IMR-90 (cell line): ENCODE measurements around the gene SPSB4. TPM values are rescaled to one million over a fixed set of nuclear protein-coding genes. Genes with fewer than 3 reads are reported as not detected.
"Not testable (repeated sequence)": the region's sequence is repeated elsewhere in the genome, so short reads cannot be mapped to it uniquely, and the experiment has no call there.

Experiments used
- ATAC-seq: fragments of 200-7000 bp; cut with Tn5 transposase; 2 replicates; pipeline ENCODE4 v1.9.1; 2020; ENCODE audit warnings: low read depth, mild to moderate bottlenecking, moderate library complexity
- BruUV-seq: library from RNA; stranded (reverse); fragments of 400-500 nt; replicated peaks from 2 replicates; lab custom pipeline; 2021; lab: Mats Ljungman, UMichigan
- CTCF ChIA-PET: fragments of 300-600 bp; formaldehyde crosslinking; extraction: SDS; loops from one replicate; lab custom pipeline; 2021; ENCODE audit warnings: antibody characterized with exemption; lab: Yijun Ruan, JAX
- POLR2A ChIA-PET: fragments of 300-600 bp; sonication (Branson Sonifier 250); formaldehyde crosslinking; loops from one replicate; lab custom pipeline; 2022; ENCODE audit warnings: antibody characterized with exemption; ENCODE audit not compliant: unreplicated experiment; lab: Charles Lee
- DNase-seq: peaks from one replicate; pipeline ENCODE4 v3.0.0; 2013
- H2AFZ ChIP-seq: replicated peaks from 2 replicates; pipeline ENCODE3; 2013; ENCODE audit warnings: low read length, mild to moderate bottlenecking; ENCODE audit not compliant: poor library complexity
- H2AK5ac ChIP-seq: 2 replicates; pipeline ENCODE4 v1.6.1; 2013; ENCODE audit warnings: low read depth, low read length, inconsistent platforms
- H2AK9ac ChIP-seq: replicated peaks from 2 replicates; pipeline ENCODE3; 2013; ENCODE audit warnings: mild to moderate bottlenecking, low read depth, low read length, moderate library complexity; ENCODE audit not compliant: poor library complexity
- H2BK120ac ChIP-seq: 2 replicates; pipeline ENCODE4 v1.6.1; 2013; ENCODE audit warnings: low read depth, low read length, inconsistent platforms
- H2BK15ac ChIP-seq: 3 replicates; pipeline ENCODE4 v1.6.1; 2013; ENCODE audit warnings: low read depth, low read length, inconsistent platforms
- H2BK20ac ChIP-seq: 2 replicates; pipeline ENCODE4 v1.6.1; 2013; ENCODE audit warnings: low read depth, mild to moderate bottlenecking, inconsistent platforms, low read length, moderate library complexity
- H2BK5ac ChIP-seq: 2 replicates; pipeline ENCODE4 v1.6.1; 2013; ENCODE audit warnings: mild to moderate bottlenecking, low read depth, low read length, inconsistent platforms; ENCODE audit not compliant: poor library complexity, severe bottlenecking
- H3K14ac ChIP-seq: replicated peaks from 2 replicates; pipeline ENCODE4 v1.6.1; 2013; ENCODE audit warnings: low read depth, low read length, inconsistent platforms
- H3K18ac ChIP-seq: 2 replicates; pipeline ENCODE4 v1.6.1; 2013; ENCODE audit warnings: low read depth, low read length, control low read depth
- H3K23ac ChIP-seq: 2 replicates; pipeline ENCODE4 v1.6.1; 2013; ENCODE audit warnings: low read depth, low read length, inconsistent platforms
- H3K27ac ChIP-seq: 2 replicates; pipeline ENCODE4 v1.5.1; 2013; ENCODE audit warnings: mild to moderate bottlenecking, control low read depth, low read length; ENCODE audit not compliant: insufficient read depth
- H3K27me3 ChIP-seq: 2 replicates; pipeline ENCODE4 v1.6.1; 2013; ENCODE audit warnings: low read length; ENCODE audit not compliant: control insufficient read depth, insufficient read depth
- H3K36me3 ChIP-seq: 2 replicates; pipeline ENCODE4 v1.6.1; 2013; ENCODE audit warnings: low read length, mixed read lengths; ENCODE audit not compliant: control insufficient read depth, insufficient read depth
- H3K4ac ChIP-seq: 2 replicates; pipeline ENCODE4 v1.6.1; 2013; ENCODE audit warnings: low read depth, low read length, inconsistent platforms
- H3K4me1 ChIP-seq: 2 replicates; pipeline ENCODE4 v1.6.1; 2013; ENCODE audit warnings: low read length, mixed read lengths; ENCODE audit not compliant: control insufficient read depth, insufficient read depth
- H3K4me2 ChIP-seq: 2 replicates; pipeline ENCODE4 v1.6.1; 2013; ENCODE audit warnings: low read depth, mild to moderate bottlenecking, control low read depth, low read length, moderate library complexity
- H3K4me3 ChIP-seq: 2 replicates; pipeline ENCODE4 v1.5.1; 2013; ENCODE audit warnings: low read depth, mild to moderate bottlenecking, control low read depth, low read length, moderate library complexity; ENCODE audit not compliant: insufficient read depth
- H3K56ac ChIP-seq: 2 replicates; pipeline ENCODE4 v1.6.1; 2013; ENCODE audit warnings: low read length, inconsistent platforms; ENCODE audit not compliant: insufficient read depth; ENCODE audit errors: extremely low read depth
- H3K79me1 ChIP-seq, 2 experiments: 2 replicates each; pipeline ENCODE4 v1.6.1; 2013; ENCODE audit warnings: low read length in 2 of 2, inconsistent platforms in 1 of 2, low read depth in 1 of 2
- H3K9ac ChIP-seq: 2 replicates; pipeline ENCODE4 v1.6.1; 2013; ENCODE audit warnings: low read depth, low read length, control low read depth
- H3K9me1 ChIP-seq: 2 replicates; pipeline ENCODE4 v1.6.1; 2013; ENCODE audit warnings: low read length, inconsistent platforms; ENCODE audit not compliant: insufficient read depth
- H3K9me3 ChIP-seq: 2 replicates; pipeline ENCODE4 v1.6.1; 2013; ENCODE audit warnings: low read length; ENCODE audit not compliant: control insufficient read depth, insufficient read depth
- H4K20me1 ChIP-seq: 2 replicates; pipeline ENCODE4 v1.6.1; 2013; ENCODE audit warnings: low read length, inconsistent platforms; ENCODE audit not compliant: insufficient read depth
- H4K5ac ChIP-seq: 2 replicates; pipeline ENCODE4 v1.6.1; 2013; ENCODE audit warnings: mild to moderate bottlenecking, low read depth, low read length, control low read depth
- H4K8ac ChIP-seq, 2 experiments: 2 replicates each; pipeline ENCODE4 v1.6.1; 2013; ENCODE audit warnings: low read depth in 2 of 2, low read length in 2 of 2, control low read depth in 1 of 2, inconsistent platforms in 1 of 2
- H4K91ac ChIP-seq: 2 replicates; pipeline ENCODE4 v1.6.1; 2013; ENCODE audit warnings: low read depth, low read length, inconsistent platforms; ENCODE audit not compliant: insufficient read depth
- MAFK ChIP-seq: IDR thresholded peaks from 2 replicates; pipeline ENCODE4 v1.6.1; 2012; ENCODE audit warnings: low read depth, low read length, improper control_type of control experiment
- MAZ ChIP-seq: IDR thresholded peaks from 2 replicates; pipeline ENCODE4 v1.6.1; 2012; ENCODE audit warnings: low read depth, mild to moderate bottlenecking, low read length, improper control_type of control experiment, moderate library complexity, borderline replicate concordance
- WGBS, 2 experiments: methylation state at CpG; one replicate each; pipeline versions ENCODE4 v1.1.5 to v1.1.7; 2013; ENCODE audit warnings: missing lambda C conversion rate in 2 of 2; ENCODE audit not compliant: insufficient read length in 1 of 2; ENCODE audit errors: extremely low coverage in 2 of 2; 5-methylcytosine and 5-hydroxymethylcytosine counted together
- dilution Hi-C: fragments of 300-500 bp; cut with HindIII; formaldehyde crosslinking; loops from one replicate; pipeline ENCODE4 v1.14.3; 2018; ENCODE audit warnings: low sequenced_read_pairs; ENCODE audit not compliant: unreplicated experiment
- in situ Hi-C: fragments of 300-500 bp; cut with MboI; formaldehyde crosslinking; loops from 3 replicates; pipeline ENCODE4 v1.14.3; 2019; ENCODE audit warnings: low sequenced_read_pairs, inconsistent platforms, mixed read lengths
- intact Hi-C: fragments of 100-400 bp; cut with micrococcal nuclease; formaldehyde crosslinking; loops from 2 replicates; pipeline ENCODE4 v1.10.0; 2022
- polyA plus RNA-seq, 3 experiments: library from polyadenylated mRNA; depleted of rRNA; stranded (reverse); fragments of >200 nt; gene quantifications; 2 replicates each; pipeline ENCODE4 v1.2.3, GENCODE V29; 2012; ENCODE audit warnings: low replicate concordance in 1 of 3
- total RNA-seq: library from RNA; depleted of rRNA; stranded (reverse); fragments of >200 nt; gene quantifications from 2 replicates; pipeline ENCODE4 v1.2.3, GENCODE V29; 2012

Gene SPSB4
- total and polyA plus RNA-seq, 2 of the 4 experiments (the other 2 are of a cell fraction) = not detected

- H3K9me3 ChIP-seq = no peaks in the 10 kb centered on the region
- H3K14ac ChIP-seq = no peak overlapping the region
- H3K4me3 ChIP-seq = no peak overlapping the region
- no peak for ATAC-seq
- dilution Hi-C loops (no loop called here), intact Hi-C loops (no loop called here), in situ Hi-C loops (no loop called here)
- no peak overlapping the region for H4K8ac ChIP-seq
- H3K18ac ChIP-seq = no peak overlapping the region
- H3K56ac ChIP-seq = no peak overlapping the region
- H2AFZ ChIP-seq = no peak overlapping the region
- no peak for DNase-seq
- no TSS peak for BruUV-seq
- no peak overlapping the region for H4K91ac ChIP-seq
- no peaks in the 10 kb centered on the region for H3K4me1 ChIP-seq
- H3K4ac ChIP-seq = no peak overlapping the region
- TF ChIP-seq MAZ (no peak), MAFK (no peak)
- H2BK5ac ChIP-seq = no peak overlapping the region
- H2BK20ac ChIP-seq = no peak overlapping the region
- no peak overlapping the region for H4K5ac ChIP-seq
- H3K36me3 ChIP-seq = no peaks in the 10 kb centered on the region
- H3K23ac ChIP-seq = no peak overlapping the region
- no peak overlapping the region for H3K27ac ChIP-seq
- no peaks in the 10 kb centered on the region for H3K9me1 ChIP-seq
- no peak overlapping the region for H2AK5ac ChIP-seq
- H3K79me1 ChIP-seq = no peaks in the 10 kb centered on the region
- CTCF ChIA-PET = interaction anchor here (1.1 kb wide), 1 partner anchor 15 kb away, joined by 4 read pairs; no protein-coding TSS in a partner anchor
- H2BK120ac ChIP-seq = no peak overlapping the region
- no CpG with 5 or more reads among the region's 3 CpGs for whole genome bisulfite sequencing, 2 experiments
- H3K4me2 ChIP-seq = no peak overlapping the region
- H2AK9ac ChIP-seq = no peak overlapping the region
- no peak overlapping the region for H3K9ac ChIP-seq
- H3K27me3 ChIP-seq = peaks cover 7% of the 10 kb centered on the region
- POLR2A ChIA-PET = no interaction called here
- no peak overlapping the region for H2BK15ac ChIP-seq
- no peaks in the 10 kb centered on the region for H4K20me1 ChIP-seq
Measured at GRCh38 chr3:141015481-141015880, 35.7 kb upstream of the SPSB4 start.

GRCh38 chr3:141017366-141018322, 33.5 kb upstream of the SPSB4 start:
- H4K8ac ChIP-seq, H3K4me3 ChIP-seq, intact Hi-C loops, in situ Hi-C loops, H4K91ac ChIP-seq, H3K79me1 ChIP-seq, H4K20me1 ChIP-seq, H3K4ac ChIP-seq, H3K9ac ChIP-seq, H3K27me3 ChIP-seq, H3K36me3 ChIP-seq, H3K9me3 ChIP-seq, H4K5ac ChIP-seq, H3K4me2 ChIP-seq, ATAC-seq, H2AK5ac ChIP-seq, DNase-seq, H3K23ac ChIP-seq, H2AFZ ChIP-seq, H2BK20ac ChIP-seq, CTCF ChIA-PET, H3K56ac ChIP-seq, H3K18ac ChIP-seq, BruUV-seq, H2AK9ac ChIP-seq, H3K27ac ChIP-seq, POLR2A ChIA-PET, H2BK5ac ChIP-seq, dilution Hi-C loops, H3K9me1 ChIP-seq, H2BK15ac ChIP-seq, H3K14ac ChIP-seq, H2BK120ac ChIP-seq, H3K4me1 ChIP-seq: not testable (repeated sequence)
- 80% methylated on average over 11 of the region's 23 CpGs; no CpG with 5 or more reads in 1 of the 2 experiments for WGBS, 2 experiments
